ENCODE measurements around the gene GNAO1. TPM values are rescaled to one million over a fixed set of nuclear protein-coding genes. Genes with fewer than 3 reads are reported as not detected.
A peak's percentile ranks its signal among the peaks of the same experiment; 100 is the strongest.

GNAO1 gene
- total RNA-seq, 6 experiments from 2014 or later, result 18.2 to 45.1 (median 21.5) TPM

DNA sequence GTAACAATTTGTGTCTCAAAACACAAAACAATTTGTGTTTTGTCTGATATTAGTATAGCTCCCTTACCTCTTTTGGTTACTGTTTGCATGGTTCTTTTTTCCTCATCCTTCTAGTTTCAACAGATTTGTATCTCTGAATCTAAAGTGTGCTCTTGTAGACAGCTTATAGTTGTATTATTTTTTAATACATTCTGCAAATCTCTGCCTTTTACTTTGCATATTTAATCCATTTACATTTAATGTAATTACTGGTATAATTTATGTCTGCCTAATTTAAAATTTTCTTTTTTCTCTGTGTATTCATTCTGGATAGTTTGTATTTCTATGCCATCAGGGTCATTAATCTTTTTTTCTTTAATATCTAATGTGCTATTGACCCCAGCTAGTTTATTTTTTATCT lies 9.9 kb upstream of the GNAO1 start:
- H3K4me1 ChIP-seq, result peaks cover 0 to 8% (median 0%) of the 10 kb centered on the region in 4 donors
- no peak overlapping the region for H3K4me3 ChIP-seq
- no peak for ATAC-seq

DNA sequence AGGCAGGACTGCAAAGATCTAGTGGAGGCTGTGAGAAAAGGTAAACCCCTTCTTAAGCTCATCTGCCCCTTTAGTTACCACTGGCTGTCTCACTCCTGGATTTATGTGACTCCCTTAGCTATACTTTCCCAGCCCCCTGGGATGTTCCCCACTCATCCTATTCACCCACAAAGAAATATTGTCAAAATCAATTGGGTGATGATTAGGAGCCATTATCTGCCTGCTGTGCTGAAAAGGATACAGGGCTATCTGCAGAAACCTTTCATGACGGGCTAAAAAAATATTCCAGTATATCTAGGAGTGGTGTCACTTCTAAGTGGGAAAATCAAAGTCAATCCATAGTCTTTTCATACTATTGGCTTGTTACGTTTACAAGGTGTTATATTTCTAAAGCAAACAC lies 8.0 kb upstream of the GNAO1 start:
- no peak for DNase-seq
- Histone ChIP-seq H3K27ac (no peak overlapping the region), H3K27me3 (no peaks in the 10 kb centered on the region), H3K4me3 (no peak overlapping the region), H3K9me3 (no peaks in the 10 kb centered on the region), H3K4me1 (peaks cover 0 to 17% (median 3%) of the 10 kb centered on the region in 4 donors), H3K36me3 (no peaks in the 10 kb centered on the region)
- 71% methylated on average over 2 of the region's 2 CpGs for WGBS (ENCODE audit: insufficient coverage, low coverage, low lambda C conversion rate, missing lambda C conversion rate)
- ATAC-seq, result no peak
- intact Hi-C loops (cut with DNase I), result no loop called here
- no peak for TF ChIP-seq POLR2A (IDR thresholded peaks at IDR 0.05)
- TF ChIP-seq, protein P1, sequence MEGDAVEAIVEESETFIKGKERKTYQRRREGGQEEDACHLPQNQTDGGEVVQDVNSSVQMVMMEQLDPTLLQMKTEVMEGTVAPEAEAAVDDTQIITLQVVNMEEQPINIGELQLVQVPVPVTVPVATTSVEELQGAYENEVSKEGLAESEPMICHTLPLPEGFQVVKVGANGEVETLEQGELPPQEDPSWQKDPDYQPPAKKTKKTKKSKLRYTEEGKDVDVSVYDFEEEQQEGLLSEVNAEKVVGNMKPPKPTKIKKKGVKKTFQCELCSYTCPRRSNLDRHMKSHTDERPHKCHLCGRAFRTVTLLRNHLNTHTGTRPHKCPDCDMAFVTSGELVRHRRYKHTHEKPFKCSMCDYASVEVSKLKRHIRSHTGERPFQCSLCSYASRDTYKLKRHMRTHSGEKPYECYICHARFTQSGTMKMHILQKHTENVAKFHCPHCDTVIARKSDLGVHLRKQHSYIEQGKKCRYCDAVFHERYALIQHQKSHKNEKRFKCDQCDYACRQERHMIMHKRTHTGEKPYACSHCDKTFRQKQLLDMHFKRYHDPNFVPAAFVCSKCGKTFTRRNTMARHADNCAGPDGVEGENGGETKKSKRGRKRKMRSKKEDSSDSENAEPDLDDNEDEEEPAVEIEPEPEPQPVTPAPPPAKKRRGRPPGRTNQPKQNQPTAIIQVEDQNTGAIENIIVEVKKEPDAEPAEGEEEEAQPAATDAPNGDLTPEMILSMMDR (IDR thresholded peaks at IDR 0.05), result no peak

More for the DNA sequence above, 9.9 kb upstream of the GNAO1 start:
- intact Hi-C loops (cut with DNase I), result no loop called here
- Histone ChIP-seq H3K9me3 (no peaks in the 10 kb centered on the region), H3K36me3 (no peaks in the 10 kb centered on the region), H3K27ac (no peak overlapping the region), H3K27me3 (no peaks in the 10 kb centered on the region)
- no peak for TF ChIP-seq POLR2A (IDR thresholded peaks at IDR 0.05)
- TF ChIP-seq, protein P1 (IDR thresholded peaks at IDR 0.05), result no peak
- DNase-seq, result no peak

DNA sequence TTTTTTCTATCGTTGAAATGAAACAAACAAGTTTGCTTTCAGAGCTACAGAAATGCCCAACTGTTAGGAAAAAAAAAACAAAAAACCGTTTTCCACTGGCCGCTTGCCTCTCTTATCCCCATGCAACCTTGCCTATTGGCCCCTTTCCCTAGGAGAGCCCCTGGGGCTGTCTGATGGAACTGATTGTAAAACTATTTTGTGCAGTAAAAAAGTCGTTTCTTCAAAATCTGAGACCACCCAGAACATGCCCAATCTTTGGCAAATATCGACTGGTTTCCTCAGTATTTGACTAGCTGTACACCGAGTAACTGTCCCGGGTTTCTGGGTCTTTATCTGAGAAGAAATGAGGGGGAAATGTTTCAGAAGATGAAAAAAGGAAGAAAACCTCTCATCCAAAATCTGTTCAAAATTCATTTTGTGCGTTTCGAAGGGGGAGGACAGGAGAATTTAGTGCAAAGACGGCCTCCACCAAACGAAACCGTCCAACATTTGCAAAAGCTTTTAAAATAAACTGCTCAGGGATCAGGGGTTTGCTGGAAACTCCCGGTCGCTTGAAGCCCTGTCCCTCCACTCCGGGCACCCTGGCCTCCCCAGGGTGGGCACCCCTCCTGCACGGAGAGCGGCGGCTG lies 1.1 kb upstream of the GNAO1 start:
- H3K9me3 ChIP-seq, result no peaks in the 10 kb centered on the region
- no peaks in the 10 kb centered on the region for H3K36me3 ChIP-seq
- H3K27ac ChIP-seq, result peak overlapping the region; percentile 82 to 88 (median 83)
- intact Hi-C loops (cut with DNase I), result no loop called here
- TF ChIP-seq POLR2A (IDR thresholded peaks at IDR 0.05), result no peak
- TF ChIP-seq, protein P1 (IDR thresholded peaks at IDR 0.05), result no peak
- DNase-seq, result no peak
- no peaks in the 10 kb centered on the region for H3K27me3 ChIP-seq
- peak overlapping the region; percentile 58 to 73 (median 69) for H3K4me3 ChIP-seq
- WGBS (ENCODE audit: insufficient coverage, low coverage, low lambda C conversion rate, missing lambda C conversion rate), result 5% methylated on average over 12 of the region's 18 CpGs
- H3K4me1 ChIP-seq, result peaks cover 0 to 30% (median 12%) of the 10 kb centered on the region in 4 donors
- no peak for ATAC-seq

DNA sequence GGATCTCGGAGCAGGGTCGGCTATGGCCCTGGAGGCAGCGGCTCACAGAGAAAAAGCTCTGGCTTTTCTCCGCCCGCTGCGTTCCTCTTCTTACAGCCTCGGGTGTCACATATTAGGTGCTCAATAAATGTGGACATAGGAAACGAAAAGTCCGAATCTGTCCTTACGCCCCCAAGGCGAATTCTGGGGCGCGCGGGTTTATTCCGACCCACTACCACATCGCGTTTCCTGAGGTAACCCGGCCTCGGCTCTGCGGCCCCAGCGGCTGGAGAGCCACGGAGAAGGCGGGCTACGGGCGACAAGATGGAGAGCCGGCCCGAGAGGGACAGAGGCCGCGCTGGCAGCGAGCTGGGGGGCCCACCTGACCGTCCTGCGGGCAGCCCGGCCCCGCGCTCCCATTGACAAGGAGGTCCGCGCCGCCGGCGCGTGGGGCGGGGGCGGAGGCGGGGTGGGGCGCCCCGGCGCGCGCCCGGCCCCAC lies 573 bp upstream of the GNAO1 start:
- 0% methylated on average over 7 of the region's 50 CpGs for WGBS (ENCODE audit: insufficient coverage, low coverage, low lambda C conversion rate, missing lambda C conversion rate)
- peak; percentile 3 to 20 (median 5) for ATAC-seq
- no peaks in the 10 kb centered on the region for H3K27me3 ChIP-seq

More for the DNA sequence above, 573 bp upstream of the GNAO1 start:
- peak overlapping the region; percentile 58 to 73 (median 69) for H3K4me3 ChIP-seq
- H3K36me3 ChIP-seq, result no peaks in the 10 kb centered on the region
- TF ChIP-seq, protein P1 (IDR thresholded peaks at IDR 0.05), result no peak
- TF ChIP-seq POLR2A (IDR thresholded peaks at IDR 0.05), result no peak
- H3K27ac ChIP-seq, result peak overlapping the region; percentile 82 to 88 (median 83)
- no peaks in the 10 kb centered on the region for H3K9me3 ChIP-seq
- peak; percentile 37 to 56 (median 55) for DNase-seq
- peaks cover 0 to 32% (median 14%) of the 10 kb centered on the region in 4 donors for H3K4me1 ChIP-seq
- intact Hi-C loops (cut with DNase I), result no loop called here
